GM19455 (cell line): ENCODE results near the gene IFNLR1.

ENCODE experiments used
- ATAC-seq: cut with Tn5 transposase; IDR thresholded peaks from one replicate; pipeline ENCODE4 v1.9.1; 2021; ENCODE audit not compliant: unreplicated experiment

IFNLR1 gene

GRCh38 chr1:24108334-24109165 is 78.5 kb downstream of the IFNLR1 start:
- ATAC-seq = no peak

DNA sequence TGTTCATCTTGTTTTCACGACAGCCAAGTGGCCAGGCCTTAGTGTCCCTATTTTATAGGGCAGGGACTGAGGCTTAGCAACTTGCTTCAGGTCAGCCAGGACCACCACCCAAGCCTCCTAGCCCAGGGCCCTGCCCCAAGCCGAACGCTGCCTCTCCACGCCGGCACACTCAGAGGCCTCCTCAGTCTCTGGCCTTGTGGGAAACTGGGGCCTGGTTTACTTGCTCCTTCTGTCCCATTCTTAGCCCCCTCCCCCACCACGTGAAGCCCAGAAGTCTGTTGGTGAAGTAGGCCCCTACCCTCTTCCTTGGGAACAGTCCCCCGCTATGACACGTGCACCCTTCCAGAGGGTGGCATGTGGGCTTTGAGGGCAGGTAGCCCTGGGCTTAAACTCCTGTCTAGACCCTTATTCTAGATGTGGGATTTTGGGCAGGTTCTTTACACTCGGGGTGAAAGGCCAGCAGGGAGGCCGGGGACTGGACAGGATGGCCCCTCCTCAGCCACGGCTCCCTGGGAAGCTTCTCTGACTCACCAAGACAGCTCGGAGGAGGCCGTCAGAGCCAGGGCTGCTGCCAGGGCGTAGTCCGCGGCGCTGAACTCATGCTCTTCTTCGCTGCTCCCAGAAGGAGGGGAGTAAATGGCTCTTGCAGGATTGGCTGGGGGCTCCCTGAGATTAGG is 79.5 kb downstream of the IFNLR1 start:
- ATAC-seq = no peak

GRCh38 chr1:24105368-24106160 is 81.5 kb downstream of the IFNLR1 start:
- no peak for ATAC-seq

DNA sequence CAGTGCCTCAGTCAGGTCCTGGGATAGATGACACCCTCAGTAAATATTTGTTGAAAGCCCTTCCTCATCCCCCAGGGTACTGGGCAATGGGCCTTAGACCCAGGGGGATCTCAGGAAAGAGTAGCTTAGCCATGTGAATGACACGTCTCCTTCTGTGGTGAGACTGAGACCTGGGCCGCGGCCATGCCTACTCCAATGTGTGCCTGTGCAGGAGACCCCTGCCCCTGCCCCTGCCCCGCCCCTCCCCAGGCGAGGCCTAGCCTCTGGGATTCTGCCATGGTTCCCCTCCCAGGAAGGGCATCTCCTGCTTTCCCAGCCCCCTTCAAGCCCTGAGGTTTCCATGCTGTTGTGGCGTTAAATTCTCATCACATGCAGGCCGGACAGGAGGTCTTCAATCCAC is 82.2 kb downstream of the IFNLR1 start:
- ATAC-seq = no peak
